Measurements from ENCODE around the gene KSR1.

The KSR1 gene

DNA sequence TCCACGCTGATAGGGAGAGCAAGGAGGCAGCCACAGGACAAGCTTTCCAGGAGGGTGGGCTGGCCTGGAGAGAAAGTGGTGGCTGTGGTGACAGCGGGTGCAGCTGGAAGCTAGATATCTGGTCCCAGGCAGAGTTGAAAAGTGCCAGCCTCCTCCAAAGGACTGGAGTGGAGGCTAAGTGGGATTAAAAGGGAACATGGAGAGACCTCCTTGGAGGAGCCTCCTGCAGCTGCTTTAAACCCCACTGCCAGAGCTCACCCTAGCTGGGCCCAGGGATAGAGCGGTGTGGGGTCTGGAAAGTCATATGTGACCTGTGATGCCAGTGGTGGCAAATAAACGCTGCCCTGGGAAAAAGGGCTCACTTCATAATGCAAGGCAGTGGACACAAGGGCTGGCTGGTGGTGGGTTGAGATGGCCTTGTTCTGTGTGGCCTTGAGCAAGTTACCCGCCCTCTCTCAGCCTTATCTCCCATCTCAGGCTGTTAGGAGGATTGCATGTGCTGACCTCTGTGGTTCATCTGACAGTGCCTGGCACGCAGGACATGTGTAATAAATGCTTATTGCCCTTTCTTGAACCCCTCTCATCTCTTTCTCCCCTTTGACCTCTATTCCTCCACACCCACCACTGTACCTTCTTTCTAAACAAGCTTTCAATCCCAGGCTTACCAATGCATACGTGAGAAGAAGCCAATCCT, 113.8 kb downstream of the KSR1 start:
- DNase-seq (ENCODE audit: low spot score), result no peak

DNA sequence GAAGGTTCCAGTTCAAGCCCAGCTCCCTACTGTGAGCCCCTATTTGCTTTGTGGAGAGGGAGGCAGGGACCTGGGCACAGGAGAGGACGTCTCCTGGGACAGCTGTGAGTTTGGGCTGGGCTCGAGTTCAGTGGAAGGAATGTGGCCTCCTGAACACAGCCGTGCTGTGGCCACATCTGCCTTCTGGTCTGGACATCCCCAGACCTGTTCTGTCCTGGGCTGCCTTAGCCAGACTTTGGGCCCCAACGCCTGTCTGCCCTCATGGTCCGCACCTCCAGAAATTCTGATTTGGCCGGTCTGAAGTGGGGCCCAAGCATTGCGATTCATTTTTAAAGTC, 114.3 kb downstream of the KSR1 start:
- DNase-seq (ENCODE audit: low spot score), result no peak

DNA sequence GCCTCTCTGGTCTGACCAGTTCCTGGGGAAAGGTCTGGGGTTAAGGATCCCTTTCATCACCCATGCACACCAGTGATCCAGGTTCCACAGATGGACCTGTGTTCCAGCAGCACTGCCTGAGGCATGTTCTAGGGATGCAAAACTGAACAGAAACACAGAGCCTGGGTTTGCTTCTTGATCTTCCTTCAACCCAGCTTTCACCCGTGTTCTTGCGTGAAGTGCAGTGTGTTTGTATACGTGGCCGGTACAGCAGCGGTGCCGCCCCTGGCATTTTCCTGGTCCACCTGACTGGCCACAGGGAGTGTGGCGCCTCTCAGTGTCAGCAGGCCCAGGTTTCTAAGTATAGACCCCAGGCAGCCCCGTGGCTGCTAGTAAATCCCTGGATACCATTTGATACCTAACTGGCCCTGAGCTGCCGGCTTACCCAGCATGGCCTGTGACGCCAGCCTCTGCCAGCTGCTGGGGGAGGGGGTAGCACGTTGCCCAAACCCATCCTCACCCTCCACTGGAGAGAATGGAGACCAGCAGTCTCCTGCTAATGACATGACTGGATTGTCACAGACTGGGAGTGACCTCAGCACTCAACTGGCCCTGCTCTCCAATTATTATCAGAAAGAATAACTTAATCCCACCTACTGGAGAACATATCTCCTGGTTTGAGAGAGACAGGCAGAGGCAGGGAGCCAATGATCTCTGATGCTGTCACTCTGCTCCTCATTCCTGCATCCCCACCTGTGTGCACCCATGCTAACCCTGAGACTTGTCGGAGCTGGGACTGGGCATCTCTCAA, 115.5 kb downstream of the KSR1 start:
- no peak for DNase-seq (ENCODE audit: low spot score)

DNA sequence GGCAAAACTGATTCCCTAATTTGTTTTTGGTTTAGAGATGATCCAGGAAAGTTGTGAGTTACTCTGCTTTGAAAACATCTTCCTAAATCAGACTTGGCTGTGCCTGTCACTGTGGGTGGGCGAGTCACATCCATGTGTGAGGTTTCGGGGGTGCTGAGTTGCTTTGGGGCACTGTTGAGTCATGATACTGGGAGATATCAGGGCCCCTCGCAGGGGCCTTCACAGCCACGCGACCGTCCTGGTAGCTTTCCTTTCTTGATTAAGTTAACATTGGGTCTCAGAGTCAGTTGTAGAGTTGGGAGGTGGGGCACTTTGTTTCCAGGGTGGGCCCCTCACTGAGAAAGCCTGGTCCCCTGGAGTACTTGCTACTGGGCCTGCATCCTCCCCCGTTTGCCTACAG, 116.4 kb downstream of the KSR1 start:
- peak; percentile 38 for DNase-seq (ENCODE audit: low spot score)

DNA sequence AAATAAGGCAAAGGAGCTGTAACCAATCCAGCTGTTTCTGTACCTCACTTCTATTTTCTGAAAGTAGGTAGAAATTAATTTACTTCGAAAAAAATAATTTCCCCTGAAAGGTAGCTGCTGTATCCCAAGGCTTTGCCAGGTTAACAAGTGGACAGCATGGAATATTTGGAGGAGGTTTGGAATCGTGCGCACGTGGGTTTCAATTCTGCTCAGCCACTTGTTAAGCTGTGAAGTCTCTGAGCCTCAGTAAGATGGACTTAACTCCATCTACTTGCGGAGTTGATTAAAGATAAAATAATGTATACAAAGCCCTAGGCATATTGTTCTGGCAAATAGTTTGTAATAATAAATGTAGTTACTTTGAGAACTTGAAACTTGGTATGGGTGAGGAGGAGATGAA, 117.3 kb downstream of the KSR1 start:
- no peak for DNase-seq (ENCODE audit: low spot score)

DNA sequence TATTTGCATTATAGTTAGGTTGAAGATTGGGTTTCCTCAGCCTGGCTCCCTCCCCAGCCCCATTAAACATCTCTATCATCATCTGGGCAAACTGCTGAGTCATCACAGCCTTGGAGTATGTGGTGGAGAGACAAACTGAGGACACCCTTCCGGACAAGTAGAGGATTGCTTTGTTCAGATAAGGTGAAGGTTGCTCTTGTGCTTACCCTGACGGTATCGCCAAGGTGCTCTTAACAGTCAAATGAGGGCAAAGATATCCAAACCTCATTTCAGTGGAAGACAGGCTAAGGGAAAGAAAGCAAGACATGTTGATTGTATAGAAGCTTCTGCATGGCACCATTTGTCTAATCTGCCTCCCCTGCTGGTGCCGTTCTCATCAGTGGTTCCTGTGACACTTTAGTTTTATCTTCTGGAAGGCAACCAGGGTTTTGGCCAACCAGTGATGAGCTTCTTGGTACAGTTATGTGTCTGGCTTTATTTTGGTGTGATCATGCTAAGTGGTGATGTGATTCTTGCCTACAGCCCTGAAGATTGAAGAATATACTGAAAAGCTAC, 117.8 kb downstream of the KSR1 start:
- peak; percentile 51 for DNase-seq (ENCODE audit: low spot score)

DNA sequence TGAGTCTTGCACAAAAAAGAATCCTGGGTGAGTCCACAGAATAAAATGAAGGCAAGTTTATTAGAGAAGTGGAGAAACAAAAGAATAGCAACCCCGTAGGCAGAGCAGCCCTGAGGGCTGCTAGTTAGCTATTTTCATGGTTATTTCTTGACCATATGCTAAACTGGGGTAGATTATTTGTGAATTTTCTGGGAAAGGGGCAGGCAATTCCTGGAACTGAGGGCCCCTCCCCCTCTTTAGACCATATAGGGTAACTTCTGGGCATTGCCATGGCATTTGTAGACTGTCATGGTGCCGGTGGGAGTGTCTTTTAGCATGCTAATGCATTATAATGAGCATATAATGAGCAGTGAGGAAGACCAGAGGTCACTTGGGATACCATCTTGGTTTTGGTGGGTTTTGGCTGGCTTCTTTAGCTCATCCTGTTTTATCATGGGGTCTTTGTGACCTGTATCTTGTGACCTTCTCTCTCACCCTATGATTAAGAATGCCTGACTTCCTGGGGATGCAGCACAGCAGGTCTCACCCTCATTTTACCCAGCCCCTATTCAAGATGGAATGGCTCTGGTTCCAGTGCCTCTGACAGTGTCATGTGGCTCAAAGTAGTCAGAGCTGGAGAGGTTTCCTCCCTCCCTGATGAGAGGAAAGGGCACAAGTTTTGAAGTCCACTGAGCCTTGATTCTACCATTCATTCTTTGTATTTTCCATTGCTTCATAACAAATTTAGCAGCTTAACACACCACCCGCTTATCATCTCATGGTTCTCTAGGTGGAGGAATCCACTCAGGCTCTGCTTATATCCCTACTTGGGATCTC, 119.1 kb downstream of the KSR1 start:
- DNase-seq (ENCODE audit: low spot score), result no peak

DNA sequence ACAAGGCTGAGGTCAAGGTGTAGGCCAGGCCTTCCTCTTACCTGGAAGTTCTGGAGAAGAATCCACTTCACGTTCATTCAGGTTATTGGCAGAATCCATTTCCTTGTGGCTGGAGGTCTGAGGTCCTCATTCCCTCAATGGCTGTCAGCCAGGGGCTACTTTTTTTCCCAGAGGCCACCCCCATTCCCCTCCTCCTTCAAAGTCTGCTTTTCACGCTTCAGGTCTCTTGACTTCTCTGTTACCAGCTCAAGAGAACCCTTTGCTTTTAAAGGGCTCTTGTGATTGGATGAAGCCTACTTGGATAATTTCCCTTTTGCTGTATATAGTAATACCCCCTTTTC, 119.6 kb downstream of the KSR1 start:
- DNase-seq (ENCODE audit: low spot score), result no peak

DNA sequence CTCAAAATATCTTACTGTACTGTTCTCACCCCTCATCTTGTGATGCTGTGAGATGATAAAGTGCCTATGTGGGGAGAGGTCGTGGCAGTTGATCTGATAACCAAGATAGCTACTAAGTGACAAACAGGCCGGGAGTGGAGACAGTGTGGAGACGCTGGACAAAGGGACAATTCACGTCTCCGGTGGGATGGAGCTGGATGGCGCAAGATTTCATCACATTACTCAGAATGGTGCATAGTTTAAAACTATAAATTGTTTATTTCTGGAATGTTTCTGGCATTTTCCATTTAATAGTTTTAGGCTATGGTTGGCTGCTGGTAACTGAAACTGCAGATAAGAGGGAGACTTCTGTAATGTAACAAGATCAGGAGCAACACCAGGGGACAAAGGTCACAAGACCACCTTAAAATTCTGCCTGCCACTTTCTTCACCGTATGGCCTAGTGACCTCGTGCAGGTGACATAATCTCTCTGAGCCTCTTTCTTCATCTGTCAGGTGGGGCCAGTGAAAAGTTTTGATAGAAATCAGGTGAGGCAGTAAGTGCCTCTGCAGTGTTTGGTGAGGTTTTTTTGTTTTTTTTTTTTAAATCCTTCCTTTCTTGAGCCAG, 120.3 kb downstream of the KSR1 start:
- no peak for DNase-seq (ENCODE audit: low spot score)

DNA sequence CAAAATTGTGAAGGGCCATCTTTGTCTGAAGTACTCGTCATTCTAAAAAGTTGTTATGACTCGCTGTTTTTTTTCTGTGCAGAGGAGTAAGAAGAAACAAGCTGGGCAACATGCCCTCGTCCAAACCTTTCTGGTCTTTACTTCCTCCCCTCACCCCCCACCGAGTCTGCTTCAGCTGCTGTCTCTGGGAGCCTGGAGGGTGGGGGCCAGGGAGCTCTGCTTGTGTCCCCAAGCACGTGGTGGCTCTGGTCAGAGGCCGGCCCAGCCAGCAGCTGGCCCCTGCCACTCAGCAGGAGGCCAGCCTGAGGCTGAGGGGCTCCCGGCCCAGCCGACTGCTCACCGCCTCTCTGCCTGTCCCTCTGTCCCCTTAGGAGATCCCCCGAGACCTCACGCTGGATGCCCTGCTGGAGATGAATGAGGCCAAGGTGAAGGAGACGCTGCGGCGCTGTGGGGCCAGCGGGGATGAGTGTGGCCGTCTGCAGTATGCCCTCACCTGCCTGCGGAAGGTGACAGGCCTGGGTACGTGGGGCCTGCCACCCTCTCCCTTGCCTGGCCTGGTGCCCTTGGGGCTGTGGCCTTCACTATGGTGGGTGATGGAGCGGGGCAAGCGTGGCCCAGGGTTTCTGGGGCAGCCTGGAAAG, 121.0 kb downstream of the KSR1 start:
- DNase-seq (ENCODE audit: low spot score), result peak; percentile 42

DNA sequence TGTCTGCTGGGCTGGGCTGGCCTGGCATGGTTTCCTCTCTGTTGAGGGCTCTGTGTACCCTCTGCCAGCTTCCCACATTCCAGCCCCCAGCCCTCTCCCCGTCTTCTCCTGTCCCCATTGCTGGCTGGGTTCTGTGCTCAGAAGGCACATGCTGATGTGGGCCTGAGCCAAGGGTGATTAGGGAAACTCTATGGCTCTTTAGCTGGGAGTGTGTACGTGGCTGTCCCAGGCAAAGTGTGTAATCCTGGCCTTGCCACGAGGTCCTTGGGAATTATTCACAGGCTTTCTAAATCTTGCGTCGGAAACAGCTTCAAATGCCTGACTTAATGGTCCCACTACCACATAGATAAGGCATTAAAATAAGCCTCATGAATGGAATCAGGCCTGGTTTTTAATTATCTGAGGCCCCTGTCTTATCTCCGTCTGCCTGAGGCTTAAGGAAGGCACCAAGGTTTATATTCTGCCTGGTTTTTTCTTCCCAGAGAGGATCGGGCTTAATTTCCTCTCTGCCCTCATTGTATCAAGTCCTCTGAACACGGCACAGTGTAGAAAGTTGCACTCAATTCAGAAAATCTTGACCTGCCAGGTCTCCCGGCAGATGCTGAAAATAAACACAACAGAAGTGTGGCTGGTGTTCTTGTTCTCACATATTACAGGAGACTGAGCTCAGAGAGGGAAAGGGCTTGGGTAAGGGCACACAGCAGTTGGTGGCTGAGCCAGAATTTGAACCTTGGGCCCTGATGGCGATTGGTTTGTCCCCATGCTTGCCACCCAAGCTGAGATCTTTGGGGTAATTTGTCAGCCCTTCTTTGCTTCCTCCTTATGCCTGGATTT, 121.9 kb downstream of the KSR1 start:
- peak; percentile 46 for DNase-seq (ENCODE audit: low spot score)

DNA sequence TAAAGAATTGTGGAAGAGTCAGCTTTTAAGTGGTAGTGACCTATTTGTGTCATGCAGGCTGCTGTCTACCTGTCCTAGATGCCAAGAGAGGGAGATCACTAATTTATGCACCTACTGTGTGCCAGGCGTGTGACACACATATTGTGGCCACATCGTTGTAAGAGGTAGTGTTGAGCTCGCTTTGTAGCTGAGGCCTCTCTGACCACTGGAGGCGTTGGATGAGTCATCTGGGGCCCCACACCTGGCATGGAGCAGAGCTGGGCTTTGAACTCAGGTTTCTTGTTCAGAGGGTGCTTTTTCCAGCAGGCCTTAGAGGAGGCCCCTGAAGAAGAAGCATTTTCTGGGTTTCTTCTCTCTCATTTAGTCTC, 122.5 kb downstream of the KSR1 start:
- no peak for DNase-seq (ENCODE audit: low spot score)

DNA sequence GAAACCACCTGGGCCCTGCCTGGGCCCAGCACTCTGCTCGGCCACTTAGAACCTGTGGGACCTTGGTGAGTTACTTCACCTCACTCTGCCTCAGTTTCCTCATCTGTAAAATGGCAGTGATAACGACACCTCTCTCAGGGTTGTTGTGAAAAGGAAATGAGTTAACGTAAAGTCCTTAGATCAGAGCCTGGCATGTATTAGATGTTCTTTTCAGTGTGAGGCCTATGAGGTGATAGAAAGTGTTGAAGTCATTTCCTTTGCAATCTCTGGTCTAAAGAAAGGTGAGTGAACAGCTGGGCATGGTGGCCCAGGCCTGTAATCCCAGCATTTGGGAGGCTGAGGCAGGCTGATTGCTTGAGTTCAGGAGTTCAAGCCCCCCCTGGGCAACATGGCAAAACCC, 123.1 kb downstream of the KSR1 start:
- DNase-seq (ENCODE audit: low spot score), result no peak

DNA sequence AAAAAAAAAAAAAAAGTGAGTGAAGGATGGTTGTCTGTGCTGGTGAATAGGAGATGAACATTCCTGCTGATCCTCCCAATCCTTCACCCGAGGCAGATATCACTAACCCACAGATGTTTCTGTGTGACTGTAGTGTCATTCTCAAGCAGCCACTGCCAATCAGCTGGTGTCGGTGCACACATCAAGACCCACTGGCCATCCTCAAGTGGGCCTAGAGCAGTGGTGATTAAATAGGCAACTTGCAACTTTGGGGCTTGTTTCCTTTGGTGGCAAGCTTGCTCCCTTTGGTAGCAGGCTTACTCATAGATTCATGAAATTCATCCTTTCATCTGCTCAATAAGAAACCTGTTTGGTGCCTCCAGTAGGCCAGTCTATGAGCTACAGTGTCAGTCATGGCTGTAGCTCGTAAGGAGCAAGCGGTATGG, 123.7 kb downstream of the KSR1 start:
- DNase-seq (ENCODE audit: low spot score), result no peak

DNA sequence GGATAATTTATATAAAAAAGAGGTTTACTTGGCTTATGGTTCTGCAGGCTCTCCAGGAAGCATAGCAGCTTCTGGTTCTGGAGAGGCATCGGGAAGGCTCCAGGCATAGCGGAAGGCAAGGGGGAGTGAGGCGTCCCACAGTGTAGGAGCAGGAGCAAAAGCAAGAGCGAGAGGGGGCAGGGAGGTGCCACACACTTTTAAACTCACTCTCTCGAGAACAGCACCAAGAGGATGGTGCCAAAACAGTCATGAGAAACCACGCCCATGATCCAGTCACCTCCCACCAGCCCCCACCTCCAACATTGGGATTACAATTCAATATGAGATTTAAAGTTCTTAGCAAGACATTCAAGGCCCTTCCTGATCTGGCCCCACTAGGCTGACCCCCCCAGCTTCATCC, 124.8 kb downstream of the KSR1 start:
- no peak for DNase-seq (ENCODE audit: low spot score)

DNA sequence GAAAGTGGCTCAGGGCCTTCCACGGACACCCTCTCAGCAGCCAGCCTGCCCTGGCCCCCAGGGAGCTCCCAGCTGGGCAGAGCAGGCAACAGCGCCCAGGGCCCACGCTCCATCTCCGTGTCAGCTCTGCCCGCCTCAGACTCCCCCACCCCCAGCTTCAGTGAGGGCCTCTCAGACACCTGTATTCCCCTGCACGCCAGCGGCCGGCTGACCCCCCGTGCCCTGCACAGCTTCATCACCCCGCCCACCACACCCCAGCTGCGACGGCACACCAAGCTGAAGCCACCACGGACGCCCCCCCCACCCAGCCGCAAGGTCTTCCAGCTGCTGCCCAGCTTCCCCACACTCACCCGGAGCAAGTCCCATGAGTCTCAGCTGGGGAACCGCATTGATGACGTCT, 126.4 kb downstream of the KSR1 start:
- DNase-seq (ENCODE audit: low spot score), result no peak

DNA sequence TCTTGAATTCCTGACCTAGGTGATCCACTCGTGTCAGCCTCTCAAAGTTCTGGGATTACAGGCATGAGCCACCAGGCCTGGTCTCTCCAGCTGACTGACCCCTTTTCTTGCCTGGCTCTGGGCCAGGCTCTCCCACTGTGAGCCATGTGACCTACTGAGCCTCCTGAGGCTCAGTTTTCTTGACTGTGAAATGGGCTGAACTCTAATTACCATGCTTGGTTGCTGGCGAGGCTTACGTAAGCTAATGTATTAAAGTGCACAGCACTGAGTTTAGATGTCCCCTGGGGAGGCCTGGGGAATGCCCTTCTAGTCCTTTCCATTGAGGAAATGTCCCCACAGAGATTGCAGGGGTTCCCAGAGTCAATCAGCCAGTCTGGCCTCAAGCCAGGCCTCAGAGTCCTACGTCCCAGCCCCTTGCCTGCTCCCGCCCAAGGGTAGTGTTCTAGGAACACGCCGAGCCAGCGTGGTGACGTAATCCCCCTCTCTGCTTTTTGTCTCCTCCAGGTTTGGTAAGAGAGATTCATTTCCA, 129.0 kb downstream of the KSR1 start:
- no peak for DNase-seq (ENCODE audit: low spot score)

DNA sequence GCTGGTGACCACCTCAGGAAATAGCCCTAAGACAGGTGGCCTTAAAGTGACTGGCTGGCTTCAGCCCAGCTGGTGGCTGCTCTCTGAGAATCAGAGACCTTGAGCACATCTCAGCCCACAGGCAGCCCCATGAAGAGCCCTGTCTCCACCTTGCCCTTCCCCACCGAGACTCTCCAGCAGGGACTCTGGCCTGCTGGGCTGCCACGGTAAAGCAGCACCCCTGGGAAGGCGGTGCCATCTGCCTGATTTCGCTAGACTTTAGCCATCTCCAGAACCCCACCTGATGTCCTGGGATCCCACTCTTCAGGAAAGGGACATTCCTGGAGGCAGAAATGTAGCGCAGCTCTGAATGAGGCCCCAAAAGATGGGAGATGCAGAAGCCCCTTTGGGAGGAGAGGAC, 129.5 kb downstream of the KSR1 start:
- no peak for DNase-seq (ENCODE audit: low spot score)

DNA sequence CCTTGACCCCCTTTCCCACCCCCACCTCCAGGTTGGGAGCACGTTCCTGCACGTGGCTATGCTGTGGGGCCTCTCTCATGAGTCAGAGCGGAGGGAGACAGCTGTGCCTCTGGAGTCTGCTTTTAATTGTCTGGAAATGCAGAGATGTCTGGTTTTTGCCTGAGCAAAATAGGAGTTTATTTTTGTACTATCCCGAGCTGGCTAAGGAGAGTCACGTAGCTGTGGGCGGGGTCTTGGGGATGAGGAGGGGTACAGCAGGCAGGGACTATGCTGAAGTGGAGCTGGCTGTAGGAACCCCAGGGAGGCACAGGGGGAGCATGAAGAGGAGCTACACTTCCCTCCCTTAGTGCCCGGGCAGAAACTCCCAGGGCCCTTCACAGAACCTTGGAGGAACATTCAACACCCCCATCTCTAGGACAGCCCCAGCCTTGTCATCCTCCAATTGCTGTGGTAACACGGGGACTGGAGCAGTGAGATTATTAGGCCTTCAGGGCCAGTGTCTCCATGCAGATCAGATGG, 130.0 kb downstream of the KSR1 start:
- DNase-seq (ENCODE audit: low spot score), result peak; percentile 83

DNA sequence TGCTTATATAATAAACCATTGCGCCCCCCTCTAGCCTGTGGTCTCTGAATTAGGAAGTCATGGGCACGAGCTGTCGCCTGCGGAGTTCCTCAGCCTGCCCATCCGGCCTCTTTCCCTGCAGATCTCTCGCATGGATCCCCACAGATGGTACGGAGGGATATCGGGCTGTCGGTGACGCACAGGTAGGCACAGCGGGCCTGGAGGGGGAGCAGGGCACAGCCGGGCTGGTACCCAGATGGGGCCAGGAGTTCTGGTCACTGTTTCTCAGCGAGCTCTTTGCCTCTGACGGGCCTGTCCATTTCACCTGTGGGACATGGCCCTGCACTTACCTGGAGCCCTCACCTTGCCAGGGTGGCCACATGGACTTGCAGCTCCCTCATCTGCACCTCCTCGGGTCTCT, 132.1 kb downstream of the KSR1 start:
- DNase-seq (ENCODE audit: low spot score), result no peak

DNA sequence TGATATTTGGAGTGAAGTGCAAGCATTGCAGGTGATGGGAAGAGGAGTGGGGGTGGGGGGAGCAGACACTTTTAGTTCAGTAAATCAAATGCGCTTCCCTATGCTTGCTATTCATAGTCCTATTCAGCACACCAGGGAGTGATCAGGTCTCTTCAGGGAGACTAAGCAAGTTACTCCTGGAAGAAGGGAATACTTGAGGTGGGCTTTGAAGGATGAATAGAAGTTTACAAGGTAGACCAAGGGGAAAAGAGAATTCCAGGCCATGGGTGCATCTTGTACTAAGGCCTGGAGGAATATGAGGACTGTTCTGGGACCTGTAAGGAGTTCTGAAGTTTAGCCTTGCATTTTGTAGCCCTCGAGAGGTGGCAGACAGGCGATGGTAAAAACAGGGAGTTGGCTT, 134.6 kb downstream of the KSR1 start:
- no peak for DNase-seq (ENCODE audit: low spot score)

Data from AG08395 (cell line).